T-cell (primary cell): ENCODE data around the gene SLC28A1. TPM values are rescaled to one million over a fixed set of nuclear protein-coding genes. Genes with fewer than 3 reads are reported as not detected.

Experiments used
- ATAC-seq, 4 experiments: fragments of 200-7000 bp in 3 of 4; fragments of 150-1000 bp in 1 of 4; cut with Tn5 transposase; replicated peaks in 1 of 4; 1 replicate in 3 of 4; 2 replicates in 1 of 4; pipeline ENCODE4 v1.10.0; 2021; ENCODE audit warnings: moderate library complexity in 3 of 4, mild to moderate bottlenecking in 2 of 4, moderate number of reproducible peaks in 1 of 4
- CTCF ChIA-PET, 2 donors: fragments of 300-600 bp; sonication (Branson Sonifier 250); formaldehyde crosslinking; loops; one replicate each; lab custom pipeline; 2022; ENCODE audit warnings: antibody characterized with exemption in 2 of 2; lab: Charles Lee
- POLR2A ChIA-PET, 2 donors: fragments of 300-600 bp; sonication (Branson Sonifier 250); formaldehyde crosslinking; loops; one replicate each; lab custom pipeline; 2022; ENCODE audit warnings: antibody characterized with exemption in 2 of 2; lab: Charles Lee
- DNase-seq, 35 experiments: peaks; one replicate each; pipeline versions ENCODE4 v3.0.0 to v3.0.0-alpha.2; 2013 to 2023
- H3K27ac ChIP-seq: one replicate; pipeline ENCODE4 v1.5.1; 2013; ENCODE audit warnings: low read length
- H3K27me3 ChIP-seq, 2 experiments: replicated peaks in 1 of 2; 1 replicate in 1 of 2; 2 replicates in 1 of 2; pipeline versions ENCODE4 v1.6.1 to v1.7.0; 2013; ENCODE audit warnings: low read length in 1 of 2, mixed read lengths in 1 of 2; ENCODE audit not compliant: control insufficient read depth in 2 of 2, insufficient read depth in 2 of 2; ENCODE audit errors: extremely low read depth in 1 of 2
- H3K36me3 ChIP-seq, 2 donors: 1 replicate in 1 of 2; 2 replicates in 1 of 2; pipeline versions ENCODE4 v1.6.1 to v1.7.0; 2013; ENCODE audit warnings: low read length in 1 of 2; ENCODE audit not compliant: control insufficient read depth in 2 of 2, insufficient read depth in 1 of 2; ENCODE audit errors: extremely low read depth in 1 of 2
- H3K4me1 ChIP-seq, 2 experiments: 1 replicate in 1 of 2; 2 replicates in 1 of 2; pipeline versions ENCODE4 v1.6.1 to v1.7.0; 2013; ENCODE audit warnings: low read length in 2 of 2, mixed read lengths in 1 of 2; ENCODE audit not compliant: insufficient read depth in 2 of 2, control insufficient read depth in 1 of 2; ENCODE audit errors: extremely low read depth in 1 of 2
- H3K4me3 ChIP-seq, 2 donors: 1 replicate in 1 of 2; 2 replicates in 1 of 2; pipeline versions ENCODE4 v1.5.1 to v1.7.0; 2013; ENCODE audit warnings: mild to moderate bottlenecking in 2 of 2, low read length in 1 of 2, moderate library complexity in 1 of 2; ENCODE audit not compliant: control insufficient read depth in 1 of 2; ENCODE audit errors: extremely low read depth in 1 of 2
- H3K9me3 ChIP-seq: 2 replicates; pipeline ENCODE4 v1.7.0; 2013
- H3K27ac Mint-ChIP-seq, 2 donors: one replicate each; pipeline ENCODE4 v1.8.0; 2020 to 2021; ENCODE audit warnings: mild to moderate bottlenecking in 2 of 2, mixed read lengths in 2 of 2
- H3K27me3 Mint-ChIP-seq, 2 donors: one replicate each; pipeline ENCODE4 v1.8.0; 2021 to 2022; ENCODE audit warnings: mixed read lengths in 2 of 2
- H3K36me3 Mint-ChIP-seq: one replicate; pipeline ENCODE4 v1.8.0; 2021; ENCODE audit warnings: mixed read lengths
- H3K4me1 Mint-ChIP-seq, 3 donors: one replicate each; pipeline ENCODE4 v1.8.0; 2020 to 2022; ENCODE audit warnings: mixed read lengths in 3 of 3, mild to moderate bottlenecking in 1 of 3
- H3K4me3 Mint-ChIP-seq, 3 donors: one replicate each; pipeline ENCODE4 v1.8.0; 2020 to 2022; ENCODE audit warnings: mild to moderate bottlenecking in 3 of 3, mixed read lengths in 3 of 3, moderate library complexity in 3 of 3
- H3K9me3 Mint-ChIP-seq, 3 donors: one replicate each; pipeline ENCODE4 v1.8.0; 2020 to 2022; ENCODE audit warnings: mixed read lengths in 3 of 3
- WGBS: methylation state at CpG from one replicate; pipeline ENCODE4 v1.1.5; 2013; ENCODE audit warnings: missing lambda C conversion rate; ENCODE audit not compliant: insufficient coverage; 5-methylcytosine and 5-hydroxymethylcytosine counted together
- total RNA-seq, 35 experiments: library from RNA in 6 of 35; stranded (reverse) in 6 of 35; fragments of 120-200 nt in 1 of 35; gene quantifications; one replicate each; pipeline versions ENCODE4 v1.2.1 to v1.2.4 and lab custom pipeline; 2013 to 2026

SLC28A1 gene
- total RNA-seq, 5 donors from 2014 or later (not counting 1 experiment from before 2014, with no cell fraction given), result not detected

DNA sequence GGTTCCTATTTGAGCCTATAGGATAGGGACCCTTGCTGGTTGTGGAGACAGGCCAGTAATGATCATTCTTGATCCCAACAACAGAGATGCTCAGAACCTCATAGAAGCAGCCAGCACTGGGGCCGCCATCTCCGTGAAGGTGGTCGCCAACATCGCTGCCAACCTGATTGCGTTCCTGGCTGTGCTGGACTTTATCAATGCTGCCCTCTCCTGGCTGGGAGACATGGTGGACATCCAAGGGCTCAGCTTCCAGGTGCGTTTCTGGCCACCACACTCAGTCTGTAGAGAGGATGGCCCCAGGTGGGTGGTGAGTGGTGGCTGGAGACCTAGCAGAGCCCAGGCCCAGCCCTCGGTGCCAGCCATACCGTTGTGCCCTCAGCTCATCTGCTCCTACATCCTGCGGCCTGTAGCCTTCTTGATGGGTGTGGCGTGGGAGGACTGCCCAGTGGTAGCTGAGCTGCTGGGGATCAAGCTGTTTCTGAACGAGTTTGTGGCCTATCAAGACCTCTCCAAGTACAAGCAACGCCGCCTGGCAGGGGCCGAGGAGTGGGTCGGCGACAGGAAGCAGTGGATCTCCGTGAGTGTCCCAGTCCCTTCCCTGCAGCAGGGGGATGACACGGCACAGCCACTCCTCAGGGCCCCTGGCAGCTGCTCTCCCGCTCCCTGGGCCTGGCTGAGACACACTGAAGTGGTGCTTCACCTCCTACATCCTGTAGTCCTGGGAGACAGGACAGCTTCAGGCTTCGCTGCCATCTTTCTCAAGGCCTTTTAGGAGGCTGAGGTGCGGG is 50.7 kb downstream of the SLC28A1 start:
- Mint-ChIP-seq H3K27me3 (peaks cover 0 to 6% of the 10 kb centered on the region in 2 donors), H3K9me3 (no peaks in the 10 kb centered on the region), H3K36me3 (no peaks in the 10 kb centered on the region), H3K4me1 (peaks cover 0 to 2% (median 0%) of the 10 kb centered on the region in 3 donors), H3K4me3 (no peak overlapping the region), H3K27ac (no peak overlapping the region)
- ChIA-PET CTCF (interaction anchor here in 1 of 2 donors (0.6 kb wide), 1 partner anchor 348 kb away, joined by 3 read pairs; no protein-coding TSS in a partner anchor), POLR2A (no interaction called here)
- DNase-seq, result no peak
- H3K27me3 ChIP-seq, result peaks cover 0 to 5% of the 10 kb centered on the region in 2 experiments
- H3K27ac ChIP-seq, result no peak overlapping the region
- no peak for ATAC-seq
- 91% methylated on average over 18 of the region's 21 CpGs for WGBS
- H3K4me3 ChIP-seq, result no peak overlapping the region
- H3K36me3 ChIP-seq, result no peaks in the 10 kb centered on the region
- no peaks in the 10 kb centered on the region for H3K9me3 ChIP-seq
- no peaks in the 10 kb centered on the region for H3K4me1 ChIP-seq

DNA sequence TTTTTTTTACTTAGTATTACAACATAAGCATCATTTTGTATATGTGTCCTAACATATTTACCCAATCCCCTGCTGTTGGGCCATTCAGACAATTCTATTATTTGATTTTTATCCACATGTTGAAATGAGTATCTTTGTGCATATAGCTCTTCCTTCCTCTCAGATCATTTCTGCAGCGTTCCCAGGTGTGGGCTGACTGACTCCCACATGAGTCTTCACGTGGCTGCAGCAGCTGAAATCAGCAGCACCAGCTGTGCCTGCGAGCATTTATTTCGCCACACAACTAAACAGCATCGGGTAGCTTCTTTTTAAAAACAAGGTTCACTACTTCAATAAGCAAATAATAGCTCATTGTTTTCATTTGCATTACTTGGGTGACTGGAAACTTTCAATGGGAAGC is 52.7 kb downstream of the SLC28A1 start:
- ChIA-PET CTCF (interaction anchor here (0.7 kb wide), 2 partner anchors 56 to 336 kb away, joined by 3 to 4 read pairs; no protein-coding TSS in a partner anchor), POLR2A (interaction anchor here in 1 of 2 donors (0.6 kb wide), 1 partner anchor 650 kb away, joined by 5 read pairs; no protein-coding TSS in a partner anchor)
- 20% methylated on average over 2 of the region's 5 CpGs for WGBS
- DNase-seq, result no peak
- peaks cover 0 to 7% of the 10 kb centered on the region in 2 experiments for H3K27me3 ChIP-seq
- Mint-ChIP-seq H3K27ac (no peak overlapping the region), H3K9me3 (no peaks in the 10 kb centered on the region), H3K36me3 (no peaks in the 10 kb centered on the region), H3K4me3 (no peak overlapping the region), H3K27me3 (peaks cover 0 to 6% of the 10 kb centered on the region in 2 donors), H3K4me1 (peaks cover 0 to 2% (median 0%) of the 10 kb centered on the region in 3 donors)
- no peaks in the 10 kb centered on the region for H3K4me1 ChIP-seq
- H3K36me3 ChIP-seq, result no peaks in the 10 kb centered on the region
- H3K27ac ChIP-seq, result no peak overlapping the region
- H3K4me3 ChIP-seq, result no peak overlapping the region
- H3K9me3 ChIP-seq, result no peaks in the 10 kb centered on the region
- no peak for ATAC-seq

DNA sequence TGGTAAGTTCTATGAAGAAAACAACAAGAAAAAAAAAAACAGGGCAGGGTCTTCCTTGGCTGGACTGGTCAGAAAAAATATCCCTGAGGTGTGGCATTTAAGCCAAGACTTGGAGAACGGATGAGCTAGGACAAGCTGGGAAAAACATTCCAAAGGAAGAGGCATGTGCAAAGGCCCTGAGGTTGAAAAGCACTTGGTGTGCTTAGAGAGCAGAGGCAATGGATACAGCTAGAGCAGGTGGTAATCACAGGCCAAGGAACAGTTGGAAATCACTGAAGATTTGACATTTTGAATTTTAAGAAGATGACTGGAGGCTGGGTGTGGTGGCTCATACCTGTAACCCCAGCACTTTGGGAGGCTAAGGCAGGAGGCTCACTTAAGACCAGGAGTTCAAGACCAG is 54.3 kb downstream of the SLC28A1 start:
- POLR2A ChIA-PET, result no interaction called here
- H3K36me3 ChIP-seq, result no peaks in the 10 kb centered on the region

DNA sequence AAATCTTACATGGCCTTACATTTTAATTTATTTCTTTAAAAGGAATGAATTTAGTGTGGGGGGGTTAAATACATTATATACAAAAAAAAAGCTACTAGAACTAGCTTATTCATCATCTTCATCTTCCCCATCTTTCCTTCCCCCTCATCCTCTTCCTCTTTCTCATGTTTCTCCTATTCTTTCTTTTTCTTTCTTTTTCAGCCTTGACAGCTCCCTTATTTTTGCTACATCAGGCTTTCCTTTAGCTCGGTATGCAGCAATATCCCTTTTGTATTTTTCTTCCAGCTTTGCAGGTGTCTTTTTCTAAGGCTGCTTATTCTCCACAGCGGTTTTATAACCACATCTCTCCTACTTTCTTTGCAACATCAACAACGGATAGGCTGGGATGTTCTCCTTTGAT is 55.9 kb downstream of the SLC28A1 start:
- no peak overlapping the region for H3K4me3 Mint-ChIP-seq
- DNase-seq (no peak), ATAC-seq (no peak)
- no peaks in the 10 kb centered on the region for H3K9me3 Mint-ChIP-seq
- H3K27me3 ChIP-seq, result peaks cover 0 to 7% of the 10 kb centered on the region in 2 experiments
- WGBS, result no CpG with 5 or more reads among the region's 3 CpGs
- no peaks in the 10 kb centered on the region for H3K36me3 Mint-ChIP-seq
- H3K4me1 Mint-ChIP-seq, result peaks cover 0 to 2% (median 0%) of the 10 kb centered on the region in 3 donors
- no peaks in the 10 kb centered on the region for H3K9me3 ChIP-seq
- H3K4me3 ChIP-seq, result no peak overlapping the region
- ChIA-PET POLR2A (no interaction called here), CTCF (interaction anchor here in 1 of 2 donors (1.8 kb wide), 1 partner anchor 12 kb away, joined by 5 read pairs; no protein-coding TSS in a partner anchor)
- peaks cover 0 to 6% of the 10 kb centered on the region in 2 donors for H3K27me3 Mint-ChIP-seq
- H3K27ac ChIP-seq, result no peak overlapping the region
- H3K27ac Mint-ChIP-seq, result no peak overlapping the region
- H3K4me1 ChIP-seq, result no peaks in the 10 kb centered on the region
- no peaks in the 10 kb centered on the region for H3K36me3 ChIP-seq

More for the DNA sequence above, 54.3 kb downstream of the SLC28A1 start:
- no peak overlapping the region for H3K4me3 ChIP-seq
- H3K36me3 Mint-ChIP-seq, result no peaks in the 10 kb centered on the region
- H3K27me3 ChIP-seq, result peaks cover 0 to 7% of the 10 kb centered on the region in 2 experiments
- H3K27ac ChIP-seq, result no peak overlapping the region
- 100% methylated on average over 1 of the region's 1 CpG for WGBS
- peaks cover 0 to 6% of the 10 kb centered on the region in 2 donors for H3K27me3 Mint-ChIP-seq
- no peak overlapping the region for H3K4me3 Mint-ChIP-seq
- ATAC-seq (no peak), DNase-seq (no peak)
- CTCF ChIA-PET, result interaction anchor here in 1 of 2 donors (0.7 kb wide), 1 partner anchor 19 kb away, joined by 3 read pairs; no protein-coding TSS in a partner anchor
- no peaks in the 10 kb centered on the region for H3K9me3 Mint-ChIP-seq
- H3K4me1 ChIP-seq, result no peaks in the 10 kb centered on the region
- H3K9me3 ChIP-seq, result no peaks in the 10 kb centered on the region
- H3K4me1 Mint-ChIP-seq, result peaks cover 0 to 2% (median 0%) of the 10 kb centered on the region in 3 donors
- H3K27ac Mint-ChIP-seq, result no peak overlapping the region

DNA sequence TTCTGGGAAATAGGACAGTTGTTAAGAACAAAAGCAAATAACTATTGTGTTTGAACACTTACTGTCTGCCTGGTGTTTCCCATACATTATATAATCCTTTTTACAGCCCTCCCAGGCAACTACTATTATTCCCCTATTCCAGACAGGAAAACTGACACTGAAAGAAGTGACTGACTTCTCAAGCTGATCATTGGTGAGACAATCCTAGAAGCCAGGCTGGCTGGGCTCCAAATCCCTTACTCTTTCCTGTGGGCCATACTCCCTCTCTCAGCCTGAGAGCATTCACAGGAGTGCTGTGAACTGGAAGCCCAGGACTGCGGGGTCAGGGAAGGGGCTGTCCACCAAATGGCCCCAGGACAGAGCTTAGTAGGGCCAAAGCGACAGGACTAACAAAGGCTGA is 58.0 kb downstream of the SLC28A1 start:
- POLR2A ChIA-PET, result no interaction called here

DNA sequence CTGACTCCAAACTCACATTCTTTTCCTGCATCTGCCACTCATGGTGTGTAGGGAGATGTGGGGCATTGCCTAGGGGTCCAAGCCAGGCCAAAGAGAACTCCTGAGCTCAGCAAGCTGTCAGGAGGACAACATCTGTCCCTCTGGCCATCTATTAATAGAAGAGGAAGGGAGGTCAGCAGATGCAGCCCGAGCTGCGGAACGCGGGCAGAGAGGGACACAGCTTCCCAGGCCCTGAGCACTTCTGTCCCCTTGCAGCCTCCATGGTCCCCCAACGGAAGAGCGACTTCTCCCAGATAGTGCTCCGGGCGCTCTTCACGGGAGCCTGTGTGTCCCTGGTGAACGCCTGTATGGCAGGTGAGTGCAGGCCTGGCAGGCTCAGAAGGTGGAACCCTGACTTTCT is 59.8 kb downstream of the SLC28A1 start:
- no peaks in the 10 kb centered on the region for H3K27me3 Mint-ChIP-seq
- no peaks in the 10 kb centered on the region for H3K9me3 ChIP-seq
- CTCF ChIA-PET, result interaction anchor here in 1 of 2 donors (1.0 kb wide), 1 partner anchor 15 kb away, joined by 6 read pairs; no protein-coding TSS in a partner anchor
- H3K27me3 ChIP-seq, result peaks cover 0 to 9% of the 10 kb centered on the region in 2 experiments
- no peak overlapping the region for H3K27ac ChIP-seq
- H3K36me3 Mint-ChIP-seq, result no peaks in the 10 kb centered on the region
- H3K9me3 Mint-ChIP-seq, result no peaks in the 10 kb centered on the region
- H3K4me3 Mint-ChIP-seq, result no peak overlapping the region
- H3K36me3 ChIP-seq, result no peaks in the 10 kb centered on the region
- no peaks in the 10 kb centered on the region for H3K4me1 ChIP-seq
- 95% methylated on average over 8 of the region's 10 CpGs for WGBS
- ATAC-seq (no peak), DNase-seq (no peak)
- no peak overlapping the region for H3K4me3 ChIP-seq
- no peak overlapping the region for H3K27ac Mint-ChIP-seq
- no peaks in the 10 kb centered on the region for H3K4me1 Mint-ChIP-seq
- POLR2A ChIA-PET, result no interaction called here

More for the DNA sequence above, 58.0 kb downstream of the SLC28A1 start:
- H3K36me3 Mint-ChIP-seq, result no peaks in the 10 kb centered on the region
- CTCF ChIA-PET, result no interaction called here
- H3K4me1 Mint-ChIP-seq, result no peaks in the 10 kb centered on the region
- no peak for ATAC-seq
- no peak overlapping the region for H3K4me3 ChIP-seq
- H3K27me3 ChIP-seq, result peaks cover 0 to 14% of the 10 kb centered on the region in 2 experiments
- H3K4me3 Mint-ChIP-seq, result no peak overlapping the region
- H3K9me3 ChIP-seq, result no peaks in the 10 kb centered on the region
- no peak overlapping the region for H3K27ac Mint-ChIP-seq
- H3K27ac ChIP-seq, result no peak overlapping the region
- H3K9me3 Mint-ChIP-seq, result no peaks in the 10 kb centered on the region
- no peaks in the 10 kb centered on the region for H3K4me1 ChIP-seq
- WGBS, result 83% methylated on average over 2 of the region's 2 CpGs
- no peaks in the 10 kb centered on the region for H3K36me3 ChIP-seq
- H3K27me3 Mint-ChIP-seq, result peaks cover 0 to 4% of the 10 kb centered on the region in 2 donors
- DNase-seq, result no peak
